Measurements from ENCODE around the gene ACTA2. TPM values are rescaled to one million over a fixed set of nuclear protein-coding genes. Genes with fewer than 3 reads are reported as not detected.

Gene ACTA2
- total RNA-seq, 4 donors from 2014 or later = 83.5 to 342 (median 142) TPM

DNA sequence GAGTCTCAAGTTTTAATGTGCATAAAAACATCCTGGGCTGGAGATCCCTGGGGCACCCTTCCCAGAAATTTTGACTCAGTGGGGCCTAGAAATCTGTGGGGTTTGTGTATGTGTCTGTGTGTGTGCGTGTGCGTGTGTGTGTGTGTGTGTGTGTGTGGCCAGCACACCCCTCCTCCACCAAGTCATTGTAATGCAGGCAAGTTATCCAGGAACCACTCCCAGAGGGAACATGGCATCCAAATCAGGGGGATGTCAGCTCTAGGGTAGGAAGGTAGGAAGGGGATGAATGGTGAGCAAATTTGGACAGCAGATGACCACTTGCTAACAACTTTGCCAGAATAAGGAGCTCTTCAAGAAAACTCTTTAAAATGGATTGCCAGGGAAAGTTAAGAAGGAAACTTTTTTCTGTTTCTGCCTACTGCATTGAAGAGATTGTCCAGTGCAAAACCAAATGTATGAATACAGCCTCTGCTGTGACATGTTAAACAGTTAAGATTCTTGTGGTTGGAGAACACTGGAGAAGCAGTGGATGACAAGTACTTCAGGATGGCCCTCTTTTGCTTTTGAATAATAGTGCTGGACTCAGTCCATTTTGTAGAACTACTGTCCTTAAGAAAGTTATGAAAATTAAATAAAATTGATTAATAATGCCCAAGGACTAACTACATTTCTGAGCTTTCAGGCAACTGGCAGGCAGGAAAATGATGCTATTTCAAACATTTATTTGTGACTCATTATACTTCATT, 60.2 kb downstream of the ACTA2 start:
- TF ChIP-seq, protein P1, sequence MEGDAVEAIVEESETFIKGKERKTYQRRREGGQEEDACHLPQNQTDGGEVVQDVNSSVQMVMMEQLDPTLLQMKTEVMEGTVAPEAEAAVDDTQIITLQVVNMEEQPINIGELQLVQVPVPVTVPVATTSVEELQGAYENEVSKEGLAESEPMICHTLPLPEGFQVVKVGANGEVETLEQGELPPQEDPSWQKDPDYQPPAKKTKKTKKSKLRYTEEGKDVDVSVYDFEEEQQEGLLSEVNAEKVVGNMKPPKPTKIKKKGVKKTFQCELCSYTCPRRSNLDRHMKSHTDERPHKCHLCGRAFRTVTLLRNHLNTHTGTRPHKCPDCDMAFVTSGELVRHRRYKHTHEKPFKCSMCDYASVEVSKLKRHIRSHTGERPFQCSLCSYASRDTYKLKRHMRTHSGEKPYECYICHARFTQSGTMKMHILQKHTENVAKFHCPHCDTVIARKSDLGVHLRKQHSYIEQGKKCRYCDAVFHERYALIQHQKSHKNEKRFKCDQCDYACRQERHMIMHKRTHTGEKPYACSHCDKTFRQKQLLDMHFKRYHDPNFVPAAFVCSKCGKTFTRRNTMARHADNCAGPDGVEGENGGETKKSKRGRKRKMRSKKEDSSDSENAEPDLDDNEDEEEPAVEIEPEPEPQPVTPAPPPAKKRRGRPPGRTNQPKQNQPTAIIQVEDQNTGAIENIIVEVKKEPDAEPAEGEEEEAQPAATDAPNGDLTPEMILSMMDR (IDR thresholded peaks at IDR 0.05) = no peak
- no peak for TF ChIP-seq POLR2A (IDR thresholded peaks at IDR 0.05)
- Histone ChIP-seq H3K27me3 (no peaks in the 10 kb centered on the region), H3K36me3 (no peaks in the 10 kb centered on the region), H3K9me3 (no peaks in the 10 kb centered on the region), H3K4me1 (peaks cover 0 to 42% (median 8%) of the 10 kb centered on the region in 4 donors), H3K4me3 (no peak overlapping the region), H3K27ac (no peak overlapping the region)
- no peak for DNase-seq

DNA sequence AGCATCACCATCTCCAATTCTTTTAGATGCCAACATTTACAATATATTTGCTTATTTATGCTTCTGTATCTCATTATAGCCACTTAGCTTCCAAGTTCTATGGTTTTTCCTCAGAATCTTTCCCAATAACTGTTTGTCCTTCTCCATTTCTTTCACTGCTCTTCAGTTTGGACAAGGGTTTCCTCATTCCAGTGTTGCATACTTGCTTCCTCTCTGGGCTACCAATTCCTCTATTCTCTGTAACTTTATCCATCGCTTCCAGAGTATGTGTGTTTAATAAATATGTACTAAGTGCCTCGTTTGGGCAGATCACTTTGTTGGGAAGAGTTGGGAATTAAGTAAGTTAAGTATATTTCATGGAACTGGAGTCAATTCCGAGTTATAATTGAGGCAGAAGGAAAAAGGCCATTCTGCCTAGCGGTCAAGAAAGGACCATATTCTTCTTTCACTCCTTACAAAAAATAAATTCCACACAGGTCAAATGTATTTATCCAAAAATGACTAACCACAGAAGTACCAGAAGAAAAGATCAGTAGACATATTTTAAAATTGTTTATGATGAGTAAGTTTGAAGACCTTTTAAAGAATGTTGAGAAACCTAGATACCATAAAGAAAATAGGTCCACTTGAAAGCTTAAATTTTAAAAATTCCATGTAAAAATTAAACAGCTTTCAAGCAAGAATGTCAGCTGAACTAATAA, 61.7 kb downstream of the ACTA2 start:
- H3K9me3 ChIP-seq = no peaks in the 10 kb centered on the region
- H3K36me3 ChIP-seq = no peaks in the 10 kb centered on the region
- no peak overlapping the region for H3K27ac ChIP-seq
- H3K27me3 ChIP-seq = no peaks in the 10 kb centered on the region
- H3K4me3 ChIP-seq = no peak overlapping the region
- H3K4me1 ChIP-seq = peaks cover 0 to 27% (median 4%) of the 10 kb centered on the region in 4 donors
- no peak for TF ChIP-seq POLR2A (IDR thresholded peaks at IDR 0.05)
- TF ChIP-seq, protein P1 (IDR thresholded peaks at IDR 0.05) = no peak
- DNase-seq = no peak

DNA sequence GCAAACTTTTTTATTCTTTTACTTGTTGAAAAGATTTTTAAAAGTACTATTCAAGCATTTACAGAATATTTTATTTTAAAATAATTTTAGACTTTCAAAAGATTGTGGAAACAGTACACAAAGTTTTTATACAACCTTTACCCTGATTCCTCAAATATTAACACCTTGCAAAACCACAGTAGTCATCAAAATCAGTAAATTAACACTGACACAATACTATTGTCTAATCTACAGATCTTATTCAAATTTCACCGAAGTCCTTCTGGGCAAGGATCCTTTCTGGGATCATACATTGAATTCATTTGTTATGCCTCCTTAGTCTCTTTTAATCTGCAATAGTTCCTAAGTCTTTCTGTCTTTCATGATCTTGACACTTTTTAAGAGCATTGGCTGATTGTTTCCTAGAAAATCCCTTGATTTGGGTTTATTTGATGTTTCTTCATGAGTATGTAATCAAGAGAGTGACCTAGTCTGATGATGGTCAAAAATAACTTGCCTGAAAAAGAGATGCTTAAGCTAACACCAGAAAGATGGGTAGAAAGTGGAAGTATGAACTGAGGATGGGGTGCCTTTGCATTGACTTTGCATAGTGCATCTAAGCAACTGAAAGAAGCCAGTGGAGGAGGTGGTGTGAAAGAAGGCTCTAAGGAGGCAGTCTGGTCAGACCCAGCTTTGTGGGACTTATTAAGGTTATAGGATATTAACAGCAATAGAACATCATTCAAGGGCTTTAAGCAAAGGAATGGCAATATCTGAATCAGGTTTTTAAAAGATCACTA, 62.8 kb downstream of the ACTA2 start:
- TF ChIP-seq, protein P1 (IDR thresholded peaks at IDR 0.05) = no peak
- no peak for TF ChIP-seq POLR2A (IDR thresholded peaks at IDR 0.05)
- no peaks in the 10 kb centered on the region for H3K27me3 ChIP-seq
- H3K9me3 ChIP-seq = no peaks in the 10 kb centered on the region
- peaks cover 0 to 16% (median 6%) of the 10 kb centered on the region in 4 donors for H3K4me1 ChIP-seq
- no peak for DNase-seq
- no peak overlapping the region for H3K4me3 ChIP-seq
- H3K27ac ChIP-seq = no peak overlapping the region
- no peaks in the 10 kb centered on the region for H3K36me3 ChIP-seq

DNA sequence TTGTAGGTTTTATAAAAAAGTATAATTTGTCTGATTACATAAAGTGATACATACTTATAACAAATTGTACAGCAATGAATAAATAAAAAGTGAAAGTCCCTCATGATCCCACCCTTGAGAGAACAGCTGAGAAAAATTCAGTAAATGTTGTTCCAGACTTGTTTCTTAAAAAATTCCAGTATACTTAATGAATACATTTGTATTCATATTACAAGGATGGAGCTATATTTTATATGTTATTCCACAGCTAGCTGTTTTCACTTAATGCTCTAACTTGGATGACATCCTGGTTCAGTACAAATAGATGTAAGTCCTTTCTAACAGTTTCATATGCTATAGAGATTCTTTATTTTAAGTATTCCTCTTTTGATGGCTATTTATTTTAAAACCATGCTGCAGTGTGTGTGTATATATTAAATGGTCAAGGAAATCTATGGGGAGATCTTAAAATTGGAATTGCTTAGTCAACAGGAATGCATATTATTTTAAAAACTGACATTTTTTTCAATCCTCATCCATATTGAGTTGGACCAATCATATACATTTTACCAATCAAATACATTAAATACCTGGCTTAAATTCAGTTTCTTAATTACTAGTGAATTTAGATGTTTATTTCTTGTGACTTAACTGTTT, 63.6 kb downstream of the ACTA2 start:
- H3K36me3 ChIP-seq = no peaks in the 10 kb centered on the region
- H3K4me1 ChIP-seq = peaks cover 0 to 16% (median 6%) of the 10 kb centered on the region in 4 donors
- TF ChIP-seq, protein P1 (IDR thresholded peaks at IDR 0.05) = no peak
- TF ChIP-seq POLR2A (IDR thresholded peaks at IDR 0.05) = no peak
- no peak for DNase-seq
- no peaks in the 10 kb centered on the region for H3K9me3 ChIP-seq
- H3K27me3 ChIP-seq = no peaks in the 10 kb centered on the region
- no peak overlapping the region for H3K27ac ChIP-seq
- no peak overlapping the region for H3K4me3 ChIP-seq

DNA sequence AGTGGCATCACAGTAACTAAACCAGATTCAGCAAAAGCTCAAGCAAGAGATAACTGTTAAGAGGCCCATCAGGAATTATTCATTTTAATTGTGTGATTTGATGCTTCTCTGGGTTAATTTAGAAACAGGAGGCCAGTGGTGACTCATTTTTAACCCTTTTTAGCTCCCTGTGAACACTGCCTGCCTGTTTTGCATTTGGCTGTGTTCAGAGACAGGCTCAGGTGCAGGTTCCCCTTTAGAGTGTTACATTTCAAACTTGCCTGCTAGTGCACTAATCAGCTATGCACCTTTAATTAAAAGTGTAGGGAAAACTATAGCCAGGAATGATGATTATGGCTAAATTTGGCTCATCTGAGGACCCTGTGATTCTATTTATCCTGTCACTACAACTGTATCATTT, 66.0 kb downstream of the ACTA2 start:
- H3K27ac ChIP-seq = peak overlapping the region in 2 of 4 donors; percentile 16 to 55
- H3K4me3 ChIP-seq = no peak overlapping the region
- no peaks in the 10 kb centered on the region for H3K27me3 ChIP-seq
- peaks cover 0 to 35% (median 6%) of the 10 kb centered on the region in 4 donors for H3K4me1 ChIP-seq
- TF ChIP-seq POLR2A (IDR thresholded peaks at IDR 0.05) = no peak
- TF ChIP-seq, protein P1 (IDR thresholded peaks at IDR 0.05) = no peak
- H3K36me3 ChIP-seq = no peaks in the 10 kb centered on the region
- H3K9me3 ChIP-seq = no peaks in the 10 kb centered on the region
- peak in 1 of 3 donors; percentile 28 for DNase-seq

All from Peyer's patch (tissue), 4 donors.